ENCODE data around the gene TTYH1. TPM values are rescaled to one million over a fixed set of nuclear protein-coding genes. Genes with fewer than 3 reads are reported as not detected.
"Not testable (repeated sequence)": the region's sequence is repeated elsewhere in the genome, so short reads cannot be mapped to it uniquely, and the experiment has no call there.

Gene TTYH1
- not detected in 2 replicates for total RNA-seq
- not detected in 2 replicates for polyA plus RNA-seq
- 0.12 TPM in 1 of 2 replicates, not detected in the other for polyA plus RNA-seq (2012)
- not detected in 2 replicates for polyA minus RNA-seq (ENCODE audit: low replicate concordance)

- Histone ChIP-seq H3K27me3 (ENCODE audit: control insufficient read depth, insufficient read depth, low read length) (peaks cover 5% of the 10 kb centered on the region), H3K4me1 (ENCODE audit: control insufficient read depth, extremely low read depth, insufficient read depth, low read length) (no peaks in the 10 kb centered on the region), H3K27ac (ENCODE audit: insufficient read depth, low read length) (no peak within 1 kb of the TSS), H3K9ac (ENCODE audit: insufficient read depth, low read length) (no peak within 1 kb of the TSS), H3K9me3 (ENCODE audit: control insufficient read depth, insufficient read depth, low read depth, low read length) (no peaks in the 10 kb centered on the region), H3K4me2 (ENCODE audit: extremely low read depth, insufficient read depth, low read length) (no peak within 1 kb of the TSS), H2AFZ (ENCODE audit: low read length) (no peak within 1 kb of the TSS), H3K79me2 (ENCODE audit: control insufficient read depth, insufficient read depth, low read length) (no peaks in the 10 kb centered on the region), H4K20me1 (ENCODE audit: control insufficient read depth, extremely low read depth, insufficient read depth, low read length) (no peaks in the 10 kb centered on the region), H3K36me3 (ENCODE audit: control insufficient read depth, insufficient read depth, low read length) (no peaks in the 10 kb centered on the region), H3K4me3 (replicated peaks in 1 of 4; ENCODE audit: control extremely low read depth in 1 of 4, insufficient read depth in 1 of 4, low read depth in 3 of 4, low read length in 4 of 4) (no peak within 1 kb of the TSS)
- TF ChIP-seq, protein P1, sequence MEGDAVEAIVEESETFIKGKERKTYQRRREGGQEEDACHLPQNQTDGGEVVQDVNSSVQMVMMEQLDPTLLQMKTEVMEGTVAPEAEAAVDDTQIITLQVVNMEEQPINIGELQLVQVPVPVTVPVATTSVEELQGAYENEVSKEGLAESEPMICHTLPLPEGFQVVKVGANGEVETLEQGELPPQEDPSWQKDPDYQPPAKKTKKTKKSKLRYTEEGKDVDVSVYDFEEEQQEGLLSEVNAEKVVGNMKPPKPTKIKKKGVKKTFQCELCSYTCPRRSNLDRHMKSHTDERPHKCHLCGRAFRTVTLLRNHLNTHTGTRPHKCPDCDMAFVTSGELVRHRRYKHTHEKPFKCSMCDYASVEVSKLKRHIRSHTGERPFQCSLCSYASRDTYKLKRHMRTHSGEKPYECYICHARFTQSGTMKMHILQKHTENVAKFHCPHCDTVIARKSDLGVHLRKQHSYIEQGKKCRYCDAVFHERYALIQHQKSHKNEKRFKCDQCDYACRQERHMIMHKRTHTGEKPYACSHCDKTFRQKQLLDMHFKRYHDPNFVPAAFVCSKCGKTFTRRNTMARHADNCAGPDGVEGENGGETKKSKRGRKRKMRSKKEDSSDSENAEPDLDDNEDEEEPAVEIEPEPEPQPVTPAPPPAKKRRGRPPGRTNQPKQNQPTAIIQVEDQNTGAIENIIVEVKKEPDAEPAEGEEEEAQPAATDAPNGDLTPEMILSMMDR (conservative IDR thresholded peaks at IDR 0.05 in 1 of 2, IDR thresholded peaks at IDR 0.05 in 1 of 2; ENCODE audit: low read depth in 1 of 2, low read length in 2 of 2) = no peak
- no peak for TF ChIP-seq EZH2 (IDR thresholded peaks at IDR 0.05; ENCODE audit: low read length, missing control alignments)
- DNase-seq (ENCODE audit: low read depth in 2 of 2) = no peak
These were observed at the start of gene TTYH1 for GRCh38 chr19:54415208-54415900. TTYH1 (plus strand) TSS chr19:54415464; CDS start chr19:54415553, 89 bp downstream.

- H4K20me1 ChIP-seq (ENCODE audit: control insufficient read depth, extremely low read depth, insufficient read depth, low read length); H3K9me3 ChIP-seq (ENCODE audit: control insufficient read depth, insufficient read depth, low read depth, low read length); H3K27me3 ChIP-seq (ENCODE audit: control insufficient read depth, insufficient read depth, low read length); H3K4me2 ChIP-seq (ENCODE audit: extremely low read depth, insufficient read depth, low read length); H2AFZ ChIP-seq (ENCODE audit: low read length); H3K36me3 ChIP-seq (ENCODE audit: control insufficient read depth, insufficient read depth, low read length); H3K27ac ChIP-seq (ENCODE audit: insufficient read depth, low read length); DNase-seq (ENCODE audit: low read depth in 2 of 2); H3K4me1 ChIP-seq (ENCODE audit: control insufficient read depth, extremely low read depth, insufficient read depth, low read length); H3K9ac ChIP-seq (ENCODE audit: insufficient read depth, low read length); H3K4me3 ChIP-seq (replicated peaks in 1 of 4; ENCODE audit: control extremely low read depth in 1 of 4, insufficient read depth in 1 of 4, low read depth in 3 of 4, low read length in 4 of 4); H3K79me2 ChIP-seq (ENCODE audit: control insufficient read depth, insufficient read depth, low read length): not testable (repeated sequence)
These were observed 49.5 kb upstream of the TTYH1 start for GRCh38 chr19:54365798-54366197.

- Histone ChIP-seq H3K36me3 (ENCODE audit: control insufficient read depth, insufficient read depth, low read length) (no peaks in the 10 kb centered on the region), H3K79me2 (ENCODE audit: control insufficient read depth, insufficient read depth, low read length) (no peaks in the 10 kb centered on the region), H3K27me3 (ENCODE audit: control insufficient read depth, insufficient read depth, low read length) (no peaks in the 10 kb centered on the region)
These were observed 48.5 kb upstream of the TTYH1 start for GRCh38 chr19:54366811-54367210.

More at GRCh38 chr19:54366811-54367210, 48.5 kb upstream of the TTYH1 start:
- H2AFZ ChIP-seq (ENCODE audit: low read length) = no peak overlapping the region
- no peaks in the 10 kb centered on the region for H3K4me1 ChIP-seq (ENCODE audit: control insufficient read depth, extremely low read depth, insufficient read depth, low read length)
- no peak overlapping the region for H3K4me2 ChIP-seq (ENCODE audit: extremely low read depth, insufficient read depth, low read length)
- no peak for DNase-seq (ENCODE audit: low read depth in 2 of 2)
- no peaks in the 10 kb centered on the region for H3K9me3 ChIP-seq (ENCODE audit: control insufficient read depth, insufficient read depth, low read depth, low read length)
- H3K9ac ChIP-seq (ENCODE audit: insufficient read depth, low read length) = no peak overlapping the region
- H4K20me1 ChIP-seq (ENCODE audit: control insufficient read depth, extremely low read depth, insufficient read depth, low read length) = no peaks in the 10 kb centered on the region
- no peak overlapping the region for H3K27ac ChIP-seq (ENCODE audit: insufficient read depth, low read length)
- TF ChIP-seq, protein P1 (conservative IDR thresholded peaks at IDR 0.05 in 1 of 2, IDR thresholded peaks at IDR 0.05 in 1 of 2; ENCODE audit: low read depth in 1 of 2, low read length in 2 of 2) = no peak
- no peak for TF ChIP-seq EZH2 (IDR thresholded peaks at IDR 0.05; ENCODE audit: low read length, missing control alignments)
- H3K4me3 ChIP-seq (replicated peaks in 1 of 4; ENCODE audit: control extremely low read depth in 1 of 4, insufficient read depth in 1 of 4, low read depth in 3 of 4, low read length in 4 of 4) = no peak overlapping the region

Data from fibroblast of lung (primary cell).